SH-SY5Y (cell line): Measurements from ENCODE around the gene ABTB2.

Source experiments
- GATA2 ChIP-seq: IDR thresholded peaks from 2 replicates; pipeline ENCODE4 v1.6.1; 2011; ENCODE audit warnings: mild to moderate bottlenecking, low read depth, low read length
- GATA3 ChIP-seq: IDR thresholded peaks from 2 replicates; pipeline ENCODE4 v1.6.1; 2011; ENCODE audit warnings: low read depth, mild to moderate bottlenecking, low read length, moderate library complexity

- TF ChIP-seq GATA2 (no peak), GATA3 (no peak)
Measured at GRCh38 chr11:34139346-34139745, 218.5 kb downstream of the ABTB2 start.
